Heart left ventricle (tissue), 16 donors: ENCODE data around the gene NR3C2. TPM values are rescaled to one million over a fixed set of nuclear protein-coding genes. Genes with fewer than 3 reads are reported as not detected.

Experiments used
- ATAC-seq, 4 donors: fragments of 200-7000 bp; cut with Tn5 transposase; one replicate each; pipeline ENCODE4 v1.9.1; 2020 to 2022; ENCODE audit warnings: moderate library complexity in 4 of 4, mild to moderate bottlenecking in 3 of 4, moderate number of reproducible peaks in 1 of 4
- DNase-seq, 5 donors: peaks; one replicate each; pipeline ENCODE4 v3.0.0-alpha.2; 2020
- H3K27ac ChIP-seq, 12 donors: fragments of 200-600 bp; sonication (generic) in 4 of 12; one replicate each; pipeline versions ENCODE4 v1.5.0 to v1.8.0; 2016 to 2022; ENCODE audit warnings: mild to moderate bottlenecking in 2 of 12
- H3K27me3 ChIP-seq, 9 donors: fragments of 200-600 bp; sonication (generic) in 2 of 9; one replicate each; pipeline versions ENCODE4 v1.5.1 to v1.8.0; 2016 to 2022; ENCODE audit warnings: mild to moderate bottlenecking in 3 of 9
- H3K36me3 ChIP-seq, 9 donors: fragments of 200-600 bp; sonication (generic) in 2 of 9; one replicate each; pipeline versions ENCODE4 v1.5.0 to v1.8.0; 2018 to 2022; ENCODE audit warnings: mild to moderate bottlenecking in 2 of 9
- H3K4me1 ChIP-seq, 12 donors: fragments of 200-600 bp; sonication (generic) in 4 of 12; one replicate each; pipeline versions ENCODE4 v1.5.0 to v1.8.0; 2016 to 2022; ENCODE audit warnings: mild to moderate bottlenecking in 3 of 12
- H3K4me3 ChIP-seq, 12 donors: fragments of 200-600 bp; sonication (generic) in 4 of 12; one replicate each; pipeline versions ENCODE4 v1.5.0 to v1.8.0; 2017 to 2022; ENCODE audit warnings: mild to moderate bottlenecking in 9 of 12, moderate library complexity in 4 of 12
- H3K9me3 ChIP-seq, 12 donors: fragments of 200-600 bp; sonication (generic) in 4 of 12; one replicate each; pipeline versions ENCODE4 v1.5.0 to v1.8.0; 2016 to 2022; ENCODE audit warnings: mild to moderate bottlenecking in 1 of 12
- POLR2A ChIP-seq, 2 donors: fragments of 450-650 bp; IDR thresholded peaks; one replicate each; pipeline ENCODE4 v1.6.1; 2017; ENCODE audit warnings: antibody characterized with exemption in 2 of 2, mild to moderate bottlenecking in 2 of 2, moderate library complexity in 2 of 2
- WGBS, 4 donors: extraction: QIAGEN DNeasy Blood & Tissue Kit in 2 of 4; methylation state at CpG; one replicate each; pipeline versions ENCODE4 v1.1.5 to v1.1.7; 2013 to 2018; 5-methylcytosine and 5-hydroxymethylcytosine counted together
- intact Hi-C, 10 donors: fragments of 100-400 bp; cut with DNase I; formaldehyde crosslinking; loops; one replicate each; pipeline versions ENCODE4 v1.11.1 to v1.14.2; 2022
- polyA plus RNA-seq, 2 donors: library from polyadenylated mRNA; stranded (reverse); fragments of 200-250 nt; gene quantifications; one replicate each; pipeline ENCODE4 v1.2.3, GENCODE V29; 2013
- total RNA-seq, 9 donors: library from RNA; depleted of rRNA in 2 of 9; stranded (reverse); fragments of >200 nt in 2 of 9; fragmentation: NEBNext Ultra II Directional in 3 of 9; extraction: Animal tissue kit (Norgen Biotek cat#: 25700) in 3 of 9; gene quantifications; one replicate each; pipeline versions ENCODE4 v1.1.0 to v1.2.4, GENCODE V29; 2016 to 2023
- TF ChIP-seq, protein P1 (sequence below), 12 donors: fragments of 200-600 bp; sonication (generic) in 4 of 12; IDR thresholded peaks; one replicate each; pipeline versions ENCODE4 v1.5.0 to v1.8.0; 2018 to 2022; ENCODE audit warnings: antibody characterized with exemption in 12 of 12, mild to moderate bottlenecking in 5 of 12
- donor health status: ischemic (EF 13 %, LVEDD 7.1; RV severe dilation, severe dysfunction).
- donor health status: healthy with polysubstance abuse.
- donor health status: DM: no; HTN: yes; CAD: no.
- donor health status: DM: no; HTN: no; CAD: no.
- donor health status: ischemic (EF 25% LVEDD 6.9; RV normal size, moderate dysfunction).
- donor health status: ischemic (EF 25% LVEDD 5.7; RV mildly dilated, moderate dysfunction).
- donor health status: healthy.
- donor health status: DM: yes; HTN: yes; CAD: no.
- donor health status: ischemic (EF 35%, LVEDD 5.7; RV mildly dilated, moderate dysfunction).
- donor health status: nonischemic (EF 11% LVEDD 7.7; RV severe dilation, severe dysfunction).
- donor health status: DM: yes; HTN: yes; CAD: no.
- donor health status: PGD.
- donor health status: ischemic (EF 29% LVEDD 5.4; RV normal size, mild dysfunction).
- donor health status: nonischemic (EF 23%, LVEDD 6.1; RV moderate dilation, normal function).

Gene NR3C2
- total and polyA plus RNA-seq, 11 donors = 3.6 to 26.5 (median 18.4) TPM

DNA sequence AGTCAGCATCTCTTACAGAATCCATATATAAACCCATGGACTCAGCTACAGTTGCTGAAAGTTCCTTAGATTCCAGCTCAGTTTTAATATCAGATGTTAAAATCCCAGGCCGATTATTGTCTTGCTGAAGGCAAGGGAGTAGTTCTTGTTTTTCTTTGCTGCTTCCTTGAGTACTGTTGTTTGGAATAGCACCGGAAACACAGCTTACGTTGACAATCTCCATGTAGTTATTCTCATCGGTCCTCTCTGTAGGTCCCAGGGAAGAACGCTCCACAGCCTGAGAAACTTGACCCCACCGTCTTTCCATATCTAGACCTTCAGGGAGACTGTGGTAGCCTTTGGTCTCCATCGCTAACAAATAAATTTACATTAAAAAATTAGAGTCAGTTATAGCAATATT is 5.7 kb downstream of the NR3C2 start:
- H3K4me3 ChIP-seq = peak overlapping the region in 2 of 12 donors; percentile 1 to 2
- intact Hi-C loops = loop anchor here in 1 of 10 donors (10.0 kb wide), 1 partner anchor 92 kb away; no protein-coding TSS in a partner anchor
- ATAC-seq = peak in 2 of 4 donors; percentile 51 to 52

DNA sequence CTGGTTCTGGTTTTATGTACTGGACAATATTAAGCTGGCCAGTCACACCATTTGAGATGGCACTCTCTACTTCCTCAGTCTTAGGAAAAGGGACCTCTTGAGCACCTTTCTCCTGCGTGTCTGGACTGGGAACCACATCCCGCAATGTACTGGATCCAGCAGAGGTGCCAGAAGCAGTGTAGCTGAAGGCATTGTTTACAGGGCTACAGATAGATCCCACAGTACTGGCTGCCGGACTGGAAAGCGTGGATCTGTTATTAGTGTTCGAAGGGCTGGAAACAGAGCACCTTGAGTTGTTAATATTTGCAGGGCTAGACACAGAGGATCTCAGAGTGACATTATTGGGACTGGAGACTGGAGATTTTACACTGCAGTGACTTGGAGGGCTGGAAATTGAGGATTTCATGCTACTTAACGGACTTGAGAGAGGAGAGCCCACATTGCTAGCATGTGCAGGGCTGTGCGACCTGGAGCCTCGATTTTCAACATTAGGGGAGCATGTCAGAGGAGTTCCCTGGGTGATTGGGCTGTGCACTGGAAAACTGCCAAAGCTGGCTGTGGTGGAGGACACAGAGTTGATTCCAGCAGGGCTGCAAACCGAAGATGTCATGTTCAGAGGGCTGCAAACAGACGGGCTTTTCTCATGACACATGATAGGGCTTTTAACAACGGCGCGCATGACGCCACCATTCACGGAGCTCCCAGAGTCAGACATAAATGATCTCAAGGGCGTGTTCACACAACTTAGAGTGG is 6.4 kb downstream of the NR3C2 start:
- Histone ChIP-seq H3K27ac (peak overlapping the region in 11 of 12 donors; percentile 35 to 63 (median 41)), H3K27me3 (no peaks in the 10 kb centered on the region), H3K9me3 (no peaks in the 10 kb centered on the region), H3K4me3 (peak overlapping the region in 2 of 12 donors; percentile 1 to 2), H3K36me3 (peaks cover 0 to 10% (median 0%) of the 10 kb centered on the region in 9 donors), H3K4me1 (peaks cover 0 to 88% (median 55%) of the 10 kb centered on the region in 12 donors)
- peak; percentile 47 to 69 (median 60) for ATAC-seq
- peak in 3 of 5 donors; percentile 28 to 65 (median 47) for DNase-seq
- WGBS, 4 donors = 48 to 70% (median 57%) methylated on average over 16 of the region's 16 CpGs
- intact Hi-C loops = loop anchor here in 1 of 10 donors (10.0 kb wide), 1 partner anchor 91 kb away; no protein-coding TSS in a partner anchor
- TF ChIP-seq, protein P1, sequence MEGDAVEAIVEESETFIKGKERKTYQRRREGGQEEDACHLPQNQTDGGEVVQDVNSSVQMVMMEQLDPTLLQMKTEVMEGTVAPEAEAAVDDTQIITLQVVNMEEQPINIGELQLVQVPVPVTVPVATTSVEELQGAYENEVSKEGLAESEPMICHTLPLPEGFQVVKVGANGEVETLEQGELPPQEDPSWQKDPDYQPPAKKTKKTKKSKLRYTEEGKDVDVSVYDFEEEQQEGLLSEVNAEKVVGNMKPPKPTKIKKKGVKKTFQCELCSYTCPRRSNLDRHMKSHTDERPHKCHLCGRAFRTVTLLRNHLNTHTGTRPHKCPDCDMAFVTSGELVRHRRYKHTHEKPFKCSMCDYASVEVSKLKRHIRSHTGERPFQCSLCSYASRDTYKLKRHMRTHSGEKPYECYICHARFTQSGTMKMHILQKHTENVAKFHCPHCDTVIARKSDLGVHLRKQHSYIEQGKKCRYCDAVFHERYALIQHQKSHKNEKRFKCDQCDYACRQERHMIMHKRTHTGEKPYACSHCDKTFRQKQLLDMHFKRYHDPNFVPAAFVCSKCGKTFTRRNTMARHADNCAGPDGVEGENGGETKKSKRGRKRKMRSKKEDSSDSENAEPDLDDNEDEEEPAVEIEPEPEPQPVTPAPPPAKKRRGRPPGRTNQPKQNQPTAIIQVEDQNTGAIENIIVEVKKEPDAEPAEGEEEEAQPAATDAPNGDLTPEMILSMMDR (IDR thresholded peaks at IDR 0.05) = no peak
- no peak for TF ChIP-seq POLR2A (IDR thresholded peaks at IDR 0.05)

More for the DNA sequence above, 5.7 kb downstream of the NR3C2 start:
- H3K9me3 ChIP-seq = no peaks in the 10 kb centered on the region
- H3K27ac ChIP-seq = peak overlapping the region; percentile 7 to 63 (median 40)
- no peak for DNase-seq
- 46 to 58% (median 55%) methylated on average over 7 of the region's 7 CpGs for WGBS, 4 donors
- peaks cover 0 to 1% (median 0%) of the 10 kb centered on the region in 9 donors for H3K27me3 ChIP-seq
- peaks cover 0 to 84% (median 57%) of the 10 kb centered on the region in 12 donors for H3K4me1 ChIP-seq
- H3K36me3 ChIP-seq = peaks cover 0 to 10% (median 0%) of the 10 kb centered on the region in 9 donors
- no peak for TF ChIP-seq POLR2A (IDR thresholded peaks at IDR 0.05)
- TF ChIP-seq, protein P1 (IDR thresholded peaks at IDR 0.05) = no peak

DNA sequence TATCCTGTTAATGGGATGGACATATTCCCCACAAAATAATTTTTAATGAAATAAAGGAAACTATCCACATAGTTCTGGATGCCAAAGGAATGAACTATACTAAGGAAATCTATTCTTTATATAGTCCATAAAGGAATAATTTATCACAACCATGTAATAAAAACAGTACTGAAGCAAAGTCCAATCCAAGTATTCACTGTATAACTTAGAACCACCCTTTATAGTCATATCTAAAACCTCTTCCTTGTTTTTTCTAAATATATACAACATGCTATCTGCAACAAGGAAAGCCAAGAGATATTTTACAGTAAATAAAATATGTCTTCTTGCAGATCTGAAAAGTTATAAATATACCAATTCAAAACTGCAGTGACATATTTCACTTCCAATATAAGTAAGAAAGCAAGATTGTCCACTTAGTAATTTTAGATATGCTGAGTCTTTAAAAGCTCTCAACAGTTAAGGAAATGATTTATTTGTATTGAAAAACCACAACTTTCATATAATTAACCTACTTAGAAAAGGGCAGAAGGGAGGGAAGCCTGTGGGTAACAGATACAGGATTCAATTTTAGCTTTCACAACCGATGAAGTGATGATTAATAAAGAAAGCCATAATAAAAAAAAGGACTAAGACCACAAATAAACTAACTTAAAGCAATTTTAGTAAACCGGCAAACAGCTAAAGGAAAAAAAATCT is 8.0 kb downstream of the NR3C2 start:
- ATAC-seq (no peak), DNase-seq (no peak)
- Histone ChIP-seq H3K27me3 (no peaks in the 10 kb centered on the region), H3K27ac (no peak overlapping the region), H3K4me1 (peaks cover 0 to 83% (median 50%) of the 10 kb centered on the region in 12 donors), H3K36me3 (peaks cover 0 to 10% (median 0%) of the 10 kb centered on the region in 9 donors), H3K9me3 (no peaks in the 10 kb centered on the region), H3K4me3 (peak overlapping the region in 1 of 12 donors; percentile 2)
- 51 to 58% (median 56%) methylated on average over 2 of the region's 2 CpGs for WGBS, 4 donors
- TF ChIP-seq POLR2A (IDR thresholded peaks at IDR 0.05) = no peak
- TF ChIP-seq, protein P1 (IDR thresholded peaks at IDR 0.05) = no peak
- intact Hi-C loops = loop anchor here in 1 of 10 donors (10.0 kb wide), 1 partner anchor 89 kb away; no protein-coding TSS in a partner anchor

DNA sequence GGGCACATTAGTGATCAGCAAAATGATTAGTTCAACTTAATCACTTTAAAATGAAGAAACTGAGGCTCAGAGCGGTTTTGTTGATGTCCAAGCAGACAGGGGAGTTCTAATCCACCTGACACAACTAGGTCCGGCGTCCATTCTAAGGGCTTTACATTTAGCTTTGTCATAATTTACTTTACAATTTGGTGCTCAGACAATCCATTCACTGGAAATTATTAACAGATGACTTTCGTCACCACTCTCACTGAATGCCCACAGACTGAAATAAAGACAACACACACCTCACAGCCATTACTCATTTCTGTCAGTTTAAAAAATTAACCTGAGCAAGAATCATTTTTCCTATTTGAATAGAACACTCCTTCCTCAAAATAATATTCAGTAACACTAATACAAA is 10.8 kb downstream of the NR3C2 start:
- H3K36me3 ChIP-seq = peaks cover 0 to 10% (median 0%) of the 10 kb centered on the region in 9 donors
- no peak overlapping the region for H3K27ac ChIP-seq
- H3K9me3 ChIP-seq = no peaks in the 10 kb centered on the region
- no peak for DNase-seq
- no peak for ATAC-seq
- intact Hi-C loops = loop anchor here in 1 of 10 donors (10.0 kb wide), 1 partner anchor 87 kb away; no protein-coding TSS in a partner anchor
- no peak overlapping the region for H3K4me3 ChIP-seq
- TF ChIP-seq, protein P1 (IDR thresholded peaks at IDR 0.05) = no peak
- TF ChIP-seq POLR2A (IDR thresholded peaks at IDR 0.05) = no peak
- WGBS, 4 donors = 89 to 92% (median 91%) methylated on average over 4 of the region's 4 CpGs
- peaks cover 0 to 74% (median 48%) of the 10 kb centered on the region in 12 donors for H3K4me1 ChIP-seq
- H3K27me3 ChIP-seq = no peaks in the 10 kb centered on the region
